DMS114 treated with DMSO at 0.1 percent for 48 hours (cell line): ENCODE measurements around the gene HEXIM2.

ENCODE experiments used
- DNase-seq: peaks from one replicate; lab custom pipeline; 2025; ENCODE audit not compliant: unreplicated experiment; lab: John Stamatoyannopoulos, UW

The HEXIM2 gene

GRCh38 chr17:45127548-45128300, 34.0 kb upstream of the HEXIM2 start:
- no peak for DNase-seq

GRCh38 chr17:45128331-45128730, 33.3 kb upstream of the HEXIM2 start:
- no peak for DNase-seq

- DNase-seq: no peak
Observed at GRCh38 chr17:45128989-45129388, 32.7 kb upstream of the HEXIM2 start.

GRCh38 chr17:45129426-45129939, 32.2 kb upstream of the HEXIM2 start:
- no peak for DNase-seq

GRCh38 chr17:45129940-45130680, 31.6 kb upstream of the HEXIM2 start:
- DNase-seq: no peak

GRCh38 chr17:45130681-45131615, 30.7 kb upstream of the HEXIM2 start:
- no peak for DNase-seq

GRCh38 chr17:45131616-45132319, 29.9 kb upstream of the HEXIM2 start:
- no peak for DNase-seq

GRCh38 chr17:45132320-45132571, 29.4 kb upstream of the HEXIM2 start, which contains the start of gene PLCD3:
Gene PLCD3, minus strand, starts transcription at chr17:45132515. Its CDS starts 105 bp downstream, at chr17:45132410.
- DNase-seq: no peak

GRCh38 chr17:45132572-45133463, 28.9 kb upstream of the HEXIM2 start:
- peak; percentile 69 for DNase-seq

- DNase-seq: peak; percentile 95
Observed at GRCh38 chr17:45135192-45135977, 26.3 kb upstream of the HEXIM2 start, which contains the start of gene ACBD4. Gene ACBD4, plus strand, starts transcription at chr17:45135687. Its CDS starts 458 bp downstream, at chr17:45136145.

- DNase-seq: no peak
Observed at GRCh38 chr17:45135978-45136791, 25.5 kb upstream of the HEXIM2 start.

- DNase-seq: no peak
Observed at GRCh38 chr17:45136846-45137560, 24.7 kb upstream of the HEXIM2 start.

- DNase-seq: no peak
Observed at GRCh38 chr17:45137561-45138305, 23.9 kb upstream of the HEXIM2 start.

- DNase-seq: no peak
Observed at GRCh38 chr17:45138911-45139532, 22.7 kb upstream of the HEXIM2 start.

- DNase-seq: no peak
Observed at GRCh38 chr17:45139533-45139920, 22.1 kb upstream of the HEXIM2 start.

- no peak for DNase-seq
Observed at GRCh38 chr17:45143094-45143670, 18.5 kb upstream of the HEXIM2 start.
